K562 (cell line): Measurements from ENCODE around the gene WWOX. TPM values are rescaled to one million over a fixed set of nuclear protein-coding genes. Genes with fewer than 3 reads are reported as not detected.

Source experiments
- ATAC-seq: fragments of 200-7000 bp; cut with Tn5 transposase; 3 replicates; pipeline ENCODE4 v1.9.1; 2020; ENCODE audit warnings: moderate library complexity
- BruUV-seq: library from RNA; stranded (reverse); fragments of 400-500 nt; replicated peaks from 2 replicates; lab custom pipeline; 2021; lab: Mats Ljungman, UMichigan
- CTCF ChIA-PET: fragments of 300-600 bp; formaldehyde crosslinking; extraction: SDS; loops from one replicate; lab custom pipeline; 2021; ENCODE audit warnings: low intra/inter-chr PET ratio; lab: Yijun Ruan, JAX
- POLR2A ChIA-PET: fragments of 300-600, 350-650 bp; sonication (Branson Sonifier 250); formaldehyde crosslinking; extraction: SDS; loops from one replicate; lab custom pipeline; 2021; ENCODE audit warnings: antibody characterized with exemption, inconsistent platforms; lab: Yijun Ruan, JAX
- DNase-seq, 4 experiments: peaks; one replicate each; pipeline versions ENCODE4 v3.0.0 to v3.0.0-alpha.2; 2011 to 2018; ENCODE audit warnings: low spot score in 3 of 4, mixed read lengths in 3 of 4; ENCODE audit errors: extremely low read depth in 1 of 4
- FAIRE-seq: peaks from 2 replicates; lab custom pipeline; 2011; peaks lifted over from hg19 to GRCh38; lab: Jason Lieb, UNC
- H2AFZ ChIP-seq: 2 replicates; pipeline ENCODE4 v1.6.0; 2011; ENCODE audit warnings: low read depth, low read length, control low read depth, inconsistent platforms
- H3K27ac ChIP-seq: fragments of 200-600 bp; 3 replicates; pipeline ENCODE4 v1.8.0; 2011; ENCODE audit warnings: low read depth, mild to moderate bottlenecking, control low read depth, inconsistent platforms, low read length, moderate library complexity, mixed read lengths; ENCODE audit errors: extremely low read depth
- H3K27me3 ChIP-seq, 2 experiments: fragments of 300-600 bp in 1 of 2; 2 replicates in 1 of 2; 3 replicates in 1 of 2; pipeline versions ENCODE4 v1.6.0 to v1.8.0; 2011; ENCODE audit warnings: inconsistent platforms in 2 of 2, low read length in 2 of 2, mild to moderate bottlenecking in 1 of 2, mixed read lengths in 1 of 2, moderate library complexity in 1 of 2; ENCODE audit not compliant: control insufficient read depth in 2 of 2, insufficient read depth in 2 of 2
- H3K36me3 ChIP-seq: fragments of 300-600 bp; 3 replicates; pipeline ENCODE4 v1.8.0; 2011; ENCODE audit warnings: mild to moderate bottlenecking, low read length, inconsistent platforms; ENCODE audit not compliant: control insufficient read depth, insufficient read depth
- H3K4me1 ChIP-seq, 2 experiments: fragments of 200-600 bp in 1 of 2; replicated peaks in 1 of 2; 2 replicates in 1 of 2; 3 replicates in 1 of 2; pipeline versions ENCODE4 v1.5.1 to v1.8.0; 2011; ENCODE audit warnings: inconsistent platforms in 2 of 2, low read length in 2 of 2, mild to moderate bottlenecking in 1 of 2, mixed read lengths in 1 of 2, moderate library complexity in 1 of 2; ENCODE audit not compliant: control insufficient read depth in 2 of 2, insufficient read depth in 2 of 2
- H3K4me2 ChIP-seq: 2 replicates; pipeline ENCODE4 v1.6.1; 2011; ENCODE audit warnings: low read length, control low read depth, inconsistent platforms, mixed read lengths; ENCODE audit not compliant: insufficient read depth
- H3K4me3 ChIP-seq: fragments of 200-600 bp; sonication (generic), shearing (Covaris generic); 2 replicates; pipeline ENCODE4 v1.5.1; 2016; ENCODE audit warnings: control low read depth, inconsistent platforms
- H3K79me2 ChIP-seq: fragments of 200-600 bp; 3 replicates; pipeline ENCODE4 v1.8.0; 2011; ENCODE audit warnings: low read length, inconsistent platforms; ENCODE audit not compliant: control insufficient read depth, insufficient read depth
- H3K9ac ChIP-seq, 2 experiments: 2 replicates each; pipeline versions ENCODE4 v1.6.0 to v1.6.1; 2011; ENCODE audit warnings: low read depth in 2 of 2, low read length in 2 of 2, control low read depth in 1 of 2, inconsistent platforms in 1 of 2, mild to moderate bottlenecking in 1 of 2, mixed read lengths in 1 of 2; ENCODE audit not compliant: insufficient read depth in 1 of 2
- H3K9me1 ChIP-seq: one replicate; pipeline ENCODE4 v1.6.0; 2011; ENCODE audit warnings: inconsistent platforms, mild to moderate bottlenecking, low read length, moderate library complexity; ENCODE audit not compliant: control insufficient read depth, insufficient read depth
- H3K9me3 ChIP-seq: replicated peaks from 2 replicates; pipeline ENCODE4 v1.5.1; 2011; ENCODE audit warnings: low read depth, low read length, inconsistent platforms; ENCODE audit not compliant: control insufficient read depth, insufficient read depth
- H4K20me1 ChIP-seq: replicated peaks from 2 replicates; pipeline ENCODE4 v1.6.1; 2011; ENCODE audit warnings: low read length, inconsistent platforms, mixed read lengths; ENCODE audit not compliant: control insufficient read depth, insufficient read depth
- BDP1 ChIP-seq: IDR thresholded peaks from 3 replicates; pipeline ENCODE4 v1.6.1; 2011; ENCODE audit not compliant: insufficient read length, insufficient read depth
- CBFA2T3 ChIP-seq: fragments of 450-650 bp; IDR thresholded peaks from 2 replicates; pipeline ENCODE4 v1.6.1; 2017
- CTBP1 ChIP-seq: fragments of 450-650 bp; IDR thresholded peaks from 2 replicates; pipeline ENCODE4 v1.6.1; 2016; ENCODE audit warnings: borderline replicate concordance
- GMEB1 ChIP-seq: fragments of 250-450 bp; sonication (Bioruptor Pico); IDR thresholded peaks from 2 replicates; pipeline ENCODE4 v1.4.0; 2020; ENCODE audit warnings: mild to moderate bottlenecking
- PPARD ChIP-seq: fragments of 250-450 bp; sonication (Bioruptor Pico); IDR thresholded peaks from 2 replicates; pipeline ENCODE4 v1.8.0; 2022; ENCODE audit warnings: inconsistent platforms, mild to moderate bottlenecking, moderate library complexity
- RBBP5 ChIP-seq: fragments of 200-600 bp; sonication (generic); IDR thresholded peaks from 2 replicates; pipeline ENCODE4 v1.6.1; 2012; ENCODE audit warnings: borderline replicate concordance, mild to moderate bottlenecking, low read length, control low read depth, inconsistent platforms; ENCODE audit not compliant: insufficient read depth, poor library complexity, severe bottlenecking
- SRSF9 ChIP-seq: fragments of 200-400 bp; formaldehyde crosslinking; IDR thresholded peaks from 2 replicates; pipeline ENCODE4 v1.6.1; 2017; ENCODE audit warnings: low read depth, low read length, borderline replicate concordance
- ZNF696 ChIP-seq: fragments of 250-450 bp; sonication (Bioruptor Pico); conservative IDR thresholded peaks from 2 replicates; pipeline ENCODE4 v1.4.0; 2020; ENCODE audit warnings: mild to moderate bottlenecking, moderate library complexity
- WGBS: fragments of 100-300 bp; shearing (Covaris generic); methylation state at CpG from one replicate; pipeline ENCODE4 v1.1.6; 2016; ENCODE audit warnings: low coverage, mixed read lengths; ENCODE audit not compliant: insufficient coverage; ENCODE audit errors: missing lambda C conversion rate; 5-methylcytosine and 5-hydroxymethylcytosine counted together
- in situ Hi-C: fragments of 300-500 bp; cut with MboI; formaldehyde crosslinking; loops from 4 replicates; pipeline ENCODE4 v1.15.0; 2018; ENCODE audit warnings: inconsistent platforms, mixed read lengths
- intact Hi-C: fragments of 100-400 bp; cut with micrococcal nuclease; formaldehyde crosslinking; loops from 2 replicates; pipeline ENCODE4 v1.14.2; 2022
- polyA plus RNA-seq, 8 experiments: library from polyadenylated mRNA; depleted of rRNA in 4 of 8; stranded (reverse) in 5 of 8; unstranded in 3 of 8; fragments of >200 nt; fragmentation: Nextera tagmentation in 2 of 8; fragmentation: Illumina TruSeq in 1 of 8; extraction: Ambion mirVana in 2 of 8; extraction: Trizol in 1 of 8; gene quantifications; 2 replicates each; pipeline versions ENCODE4 v1.2.1 to v1.2.3, GENCODE V29; 2011 to 2014; ENCODE audit warnings: inconsistent platforms in 1 of 8, missing spikeins in 1 of 8
- total RNA-seq, 7 experiments: library from RNA; depleted of rRNA in 6 of 7; stranded (reverse); fragments of >200 nt in 6 of 7; fragmentation: Illumina TruSeq in 2 of 7; extraction: Trizol in 2 of 7; gene quantifications; 2 replicates each; pipeline versions ENCODE4 v1.2.1 to v1.2.3, GENCODE V29; 2011 to 2021; ENCODE audit warnings: low replicate concordance in 1 of 7
- TF ChIP-seq, protein P1 (sequence below): fragments of 450-650 bp; formaldehyde crosslinking; IDR thresholded peaks from 2 replicates; pipeline ENCODE4 v1.4.0; 2020; ENCODE audit warnings: mild to moderate bottlenecking, mixed read lengths
- TF ChIP-seq, protein P2 (sequence below), 2 experiments: IDR thresholded peaks; 2 replicates each; pipeline ENCODE4 v1.6.1; 2011; ENCODE audit warnings: borderline replicate concordance in 1 of 2, control low read depth in 1 of 2, low read depth in 1 of 2, low read length in 1 of 2, mild to moderate bottlenecking in 1 of 2, mixed read lengths in 1 of 2, moderate library complexity in 1 of 2; ENCODE audit not compliant: insufficient read depth in 1 of 2, insufficient read length in 1 of 2, poor library complexity in 1 of 2, severe bottlenecking in 1 of 2; ENCODE audit errors: extremely low read depth in 1 of 2

Gene WWOX
- total and polyA plus RNA-seq, 9 of the 15 experiments (the other 6 are each of a cell fraction or from before 2014, with no cell fraction given): 1.6 to 22.7 (median 8.1) TPM

GRCh38 chr16:79096246-79096645 lies 996.8 kb downstream of the WWOX start:
- H3K79me2 ChIP-seq: no peaks in the 10 kb centered on the region
- FAIRE-seq (no peak), DNase-seq (no peak), ATAC-seq (no peak)
- peaks cover 2 to 18% of the 10 kb centered on the region in 2 experiments; a peak in 3 of 5 replicates for H3K27me3 ChIP-seq
- 0% methylated on average over 7 of the region's 7 CpGs for WGBS
- H4K20me1 ChIP-seq: no peaks in the 10 kb centered on the region
- no peaks in the 10 kb centered on the region for H3K9me3 ChIP-seq
- H3K36me3 ChIP-seq: no peaks in the 10 kb centered on the region
- no peak overlapping the region for H3K4me3 ChIP-seq
- intact Hi-C loops (no loop called here), in situ Hi-C loops (no loop called here)
- no peaks in the 10 kb centered on the region for H3K9me1 ChIP-seq
- no peaks in the 10 kb centered on the region; a peak in 1 of 5 replicates for H3K4me1 ChIP-seq
- no peak overlapping the region for H3K27ac ChIP-seq
- no peak overlapping the region for H3K9ac ChIP-seq
- TF ChIP-seq PPARD (CRISPR knock-in tag): no peak
- TF ChIP-seq ZNF696 (CRISPR knock-in tag): no peak
- TF ChIP-seq SRSF9: no peak
- TF ChIP-seq, protein P1, sequence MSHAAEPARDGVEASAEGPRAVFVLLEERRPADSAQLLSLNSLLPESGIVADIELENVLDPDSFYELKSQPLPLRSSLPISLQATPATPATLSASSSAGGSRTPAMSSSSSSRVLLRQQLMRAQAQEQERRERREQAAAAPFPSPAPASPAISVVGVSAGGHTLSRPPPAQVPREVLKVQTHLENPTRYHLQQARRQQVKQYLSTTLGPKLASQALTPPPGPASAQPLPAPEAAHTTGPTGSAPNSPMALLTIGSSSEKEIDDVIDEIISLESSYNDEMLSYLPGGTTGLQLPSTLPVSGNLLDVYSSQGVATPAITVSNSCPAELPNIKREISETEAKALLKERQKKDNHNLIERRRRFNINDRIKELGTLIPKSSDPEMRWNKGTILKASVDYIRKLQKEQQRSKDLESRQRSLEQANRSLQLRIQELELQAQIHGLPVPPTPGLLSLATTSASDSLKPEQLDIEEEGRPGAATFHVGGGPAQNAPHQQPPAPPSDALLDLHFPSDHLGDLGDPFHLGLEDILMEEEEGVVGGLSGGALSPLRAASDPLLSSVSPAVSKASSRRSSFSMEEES (CRISPR knock-in tag): no peak
- TF ChIP-seq CBFA2T3: no peak
- no peak for TF ChIP-seq GMEB1 (CRISPR knock-in tag)
- TF ChIP-seq, protein P2, sequence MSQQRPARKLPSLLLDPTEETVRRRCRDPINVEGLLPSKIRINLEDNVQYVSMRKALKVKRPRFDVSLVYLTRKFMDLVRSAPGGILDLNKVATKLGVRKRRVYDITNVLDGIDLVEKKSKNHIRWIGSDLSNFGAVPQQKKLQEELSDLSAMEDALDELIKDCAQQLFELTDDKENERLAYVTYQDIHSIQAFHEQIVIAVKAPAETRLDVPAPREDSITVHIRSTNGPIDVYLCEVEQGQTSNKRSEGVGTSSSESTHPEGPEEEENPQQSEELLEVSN (IDR thresholded peaks at IDR 0.05; ENCODE audit: borderline replicate concordance in 1 of 2, extremely low read depth in 1 of 2, insufficient read depth in 1 of 2, insufficient read length in 1 of 2, low read depth in 1 of 2, low read length in 1 of 2, poor library complexity in 1 of 2, severe bottlenecking in 1 of 2): no peak
- TF ChIP-seq RBBP5: no peak
- TF ChIP-seq BDP1: no peak
- TF ChIP-seq CTBP1: no peak
- ChIA-PET POLR2A (no interaction called here), CTCF (no interaction called here)
- H2AFZ ChIP-seq: no peak overlapping the region
- no peak overlapping the region for H3K4me2 ChIP-seq
- BruUV-seq: no TSS peak
